ENCODE measurements around the gene PNPT1. TPM values are rescaled to one million over a fixed set of nuclear protein-coding genes. Genes with fewer than 3 reads are reported as not detected.
A peak's percentile ranks its signal among the peaks of the same experiment; 100 is the strongest.
"Not testable (repeated sequence)": the region's sequence is repeated elsewhere in the genome, so short reads cannot be mapped to it uniquely, and the experiment has no call there.

The PNPT1 gene
- total RNA-seq, 1 donor from 2014 or later: 27.5 TPM

DNA sequence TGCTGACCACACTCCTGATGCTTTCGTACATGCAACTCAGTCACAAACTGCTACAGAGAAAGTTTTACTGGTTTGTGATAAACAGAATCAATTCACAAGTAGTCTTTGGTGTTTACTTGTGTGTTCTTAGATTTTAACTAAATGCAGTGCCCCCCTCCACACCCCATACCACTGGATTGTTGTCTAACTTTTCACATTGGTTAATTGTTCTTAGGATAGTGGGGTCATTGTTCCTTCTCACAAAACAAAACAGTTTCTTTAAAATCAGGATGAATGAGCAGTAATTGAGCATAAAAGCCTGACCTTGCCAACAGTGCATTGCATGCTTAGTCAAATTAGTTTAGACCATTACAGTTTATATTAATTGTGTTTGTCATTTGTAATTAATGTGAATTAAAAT, 14.1 kb upstream of the PNPT1 start:
- peaks cover 16% of the 10 kb centered on the region for H3K4me1 Mint-ChIP-seq (ENCODE audit: low read depth)
- H3K27ac Mint-ChIP-seq: peak overlapping the region; percentile 1
- no peaks in the 10 kb centered on the region for H3K36me3 Mint-ChIP-seq (ENCODE audit: insufficient read depth)
- no peaks in the 10 kb centered on the region for H3K27me3 Mint-ChIP-seq
- peaks cover 9% of the 10 kb centered on the region for H3K9me3 Mint-ChIP-seq (ENCODE audit: low read depth)
- H3K4me3 Mint-ChIP-seq (ENCODE audit: low read depth): no peak overlapping the region
- no peak for DNase-seq (ENCODE audit: low spot score, unreplicated experiment)
- TF ChIP-seq, protein P1, sequence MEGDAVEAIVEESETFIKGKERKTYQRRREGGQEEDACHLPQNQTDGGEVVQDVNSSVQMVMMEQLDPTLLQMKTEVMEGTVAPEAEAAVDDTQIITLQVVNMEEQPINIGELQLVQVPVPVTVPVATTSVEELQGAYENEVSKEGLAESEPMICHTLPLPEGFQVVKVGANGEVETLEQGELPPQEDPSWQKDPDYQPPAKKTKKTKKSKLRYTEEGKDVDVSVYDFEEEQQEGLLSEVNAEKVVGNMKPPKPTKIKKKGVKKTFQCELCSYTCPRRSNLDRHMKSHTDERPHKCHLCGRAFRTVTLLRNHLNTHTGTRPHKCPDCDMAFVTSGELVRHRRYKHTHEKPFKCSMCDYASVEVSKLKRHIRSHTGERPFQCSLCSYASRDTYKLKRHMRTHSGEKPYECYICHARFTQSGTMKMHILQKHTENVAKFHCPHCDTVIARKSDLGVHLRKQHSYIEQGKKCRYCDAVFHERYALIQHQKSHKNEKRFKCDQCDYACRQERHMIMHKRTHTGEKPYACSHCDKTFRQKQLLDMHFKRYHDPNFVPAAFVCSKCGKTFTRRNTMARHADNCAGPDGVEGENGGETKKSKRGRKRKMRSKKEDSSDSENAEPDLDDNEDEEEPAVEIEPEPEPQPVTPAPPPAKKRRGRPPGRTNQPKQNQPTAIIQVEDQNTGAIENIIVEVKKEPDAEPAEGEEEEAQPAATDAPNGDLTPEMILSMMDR (IDR thresholded peaks at IDR 0.05; ENCODE audit: unreplicated experiment): no peak

DNA sequence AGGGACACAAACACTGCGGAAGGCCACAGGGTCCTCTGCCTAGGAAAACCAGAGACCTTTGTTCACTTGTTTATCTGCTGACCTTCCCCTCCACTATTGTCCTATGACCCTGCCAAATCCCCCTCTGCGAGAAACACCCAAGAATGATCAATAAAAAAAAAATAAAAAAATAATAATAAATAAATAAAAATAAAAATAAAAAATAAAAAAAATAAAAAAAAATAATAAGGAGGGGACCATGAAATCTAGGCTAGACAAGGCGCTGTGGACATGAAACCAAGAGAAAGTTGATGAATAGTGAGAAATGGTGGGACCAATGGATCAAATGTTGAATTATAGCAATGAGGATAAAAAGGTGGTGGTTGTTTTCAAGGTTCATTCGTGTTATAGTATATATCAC, 12.6 kb upstream of the PNPT1 start:
- not testable (repeated sequence) for H3K4me3 Mint-ChIP-seq (ENCODE audit: low read depth); DNase-seq (ENCODE audit: low spot score, unreplicated experiment); H3K27me3 Mint-ChIP-seq; H3K4me1 Mint-ChIP-seq (ENCODE audit: low read depth); H3K27ac Mint-ChIP-seq; H3K9me3 Mint-ChIP-seq (ENCODE audit: low read depth); H3K36me3 Mint-ChIP-seq (ENCODE audit: insufficient read depth)

DNA sequence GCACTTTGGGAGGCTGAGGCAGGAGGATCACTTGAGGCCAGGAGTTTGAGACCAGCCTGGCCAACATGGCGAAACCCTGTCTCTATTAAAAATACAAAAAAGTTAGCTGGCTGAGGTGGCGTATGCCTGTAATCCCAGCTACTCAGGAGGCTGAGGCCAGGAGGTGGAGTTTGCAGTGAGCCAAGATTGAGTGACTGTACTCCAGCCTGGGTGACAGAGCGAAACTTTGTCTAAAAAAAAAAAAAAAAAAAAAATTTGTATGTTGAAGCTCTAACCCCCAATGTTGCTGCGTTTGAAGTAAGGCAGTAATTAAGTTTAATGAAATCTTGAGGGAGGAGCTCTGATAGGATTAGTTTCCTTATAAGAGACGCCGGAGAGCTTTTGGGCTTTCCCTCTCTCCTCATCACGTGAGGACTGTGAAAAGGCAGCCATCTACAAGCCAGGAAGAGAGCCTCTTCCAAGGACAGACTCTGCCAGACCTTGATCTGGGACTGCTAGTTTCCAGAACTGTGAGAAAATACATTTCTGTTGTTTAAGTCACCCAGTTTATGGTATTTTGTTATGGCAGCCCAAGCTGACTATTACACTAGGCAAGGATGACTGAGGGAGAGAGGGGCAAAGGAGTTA, 11.5 kb upstream of the PNPT1 start:
- H3K27me3 Mint-ChIP-seq: no peaks in the 10 kb centered on the region
- TF ChIP-seq, protein P1 (IDR thresholded peaks at IDR 0.05; ENCODE audit: unreplicated experiment): no peak
- no peak for DNase-seq (ENCODE audit: low spot score, unreplicated experiment)
- H3K9me3 Mint-ChIP-seq (ENCODE audit: low read depth): peaks cover 6% of the 10 kb centered on the region
- H3K36me3 Mint-ChIP-seq (ENCODE audit: insufficient read depth): no peaks in the 10 kb centered on the region
- H3K4me1 Mint-ChIP-seq (ENCODE audit: low read depth): peaks cover 6% of the 10 kb centered on the region
- no peak overlapping the region for H3K4me3 Mint-ChIP-seq (ENCODE audit: low read depth)
- no peak overlapping the region for H3K27ac Mint-ChIP-seq

DNA sequence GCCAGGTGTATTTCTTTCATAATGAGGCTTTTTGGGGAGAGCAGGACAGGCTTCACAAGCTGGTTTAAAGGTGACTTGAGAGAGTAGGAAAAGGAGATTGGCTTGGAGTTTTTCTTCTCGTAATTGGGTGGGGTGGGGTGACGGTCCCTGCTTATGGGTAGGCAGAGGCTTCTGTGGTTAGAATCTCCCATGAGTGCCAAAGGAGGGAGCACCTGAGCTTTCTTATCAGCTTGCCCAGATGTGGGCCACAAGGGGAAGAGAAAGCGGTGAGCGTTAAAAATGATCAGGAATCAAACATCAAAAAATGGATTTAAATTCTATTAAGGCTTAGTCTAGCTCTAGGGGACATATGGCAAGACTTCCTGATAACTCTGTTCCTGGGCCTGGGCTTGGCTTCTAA, 9.7 kb upstream of the PNPT1 start:
- Mint-ChIP-seq H3K36me3 (ENCODE audit: insufficient read depth) (no peaks in the 10 kb centered on the region), H3K27ac (no peak overlapping the region), H3K9me3 (ENCODE audit: low read depth) (no peaks in the 10 kb centered on the region), H3K4me1 (ENCODE audit: low read depth) (peaks cover 10% of the 10 kb centered on the region), H3K27me3 (no peaks in the 10 kb centered on the region), H3K4me3 (ENCODE audit: low read depth) (no peak overlapping the region)
- TF ChIP-seq, protein P1 (IDR thresholded peaks at IDR 0.05; ENCODE audit: unreplicated experiment): no peak
- DNase-seq (ENCODE audit: low spot score, unreplicated experiment): no peak

DNA sequence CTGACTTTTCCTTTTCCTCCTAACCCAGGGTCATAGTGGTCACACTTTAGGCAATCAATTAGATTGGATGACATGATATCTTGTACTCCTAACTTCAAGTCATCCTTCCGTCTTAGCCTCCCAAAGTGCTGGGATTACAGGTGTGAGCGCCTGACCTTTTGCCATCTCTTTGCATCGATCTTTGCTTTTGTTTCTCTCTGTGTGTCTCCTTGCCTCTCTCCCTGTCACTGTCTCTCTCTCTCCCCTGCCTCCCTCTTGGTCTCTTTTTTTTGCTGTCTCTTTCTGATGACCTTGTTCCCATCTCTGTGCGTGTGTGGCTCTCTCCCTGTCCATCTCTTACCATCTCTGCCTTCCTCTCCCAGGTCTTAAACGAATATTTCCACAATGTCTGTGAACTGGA, 904 bp downstream of the PNPT1 start:
- DNase-seq (ENCODE audit: low spot score, unreplicated experiment); H3K27me3 Mint-ChIP-seq; H3K36me3 Mint-ChIP-seq (ENCODE audit: insufficient read depth); H3K4me1 Mint-ChIP-seq (ENCODE audit: low read depth); H3K9me3 Mint-ChIP-seq (ENCODE audit: low read depth): not testable (repeated sequence)
- Mint-ChIP-seq H3K27ac (peak overlapping the region; percentile 90), H3K4me3 (ENCODE audit: low read depth) (peak overlapping the region; percentile 91)

DNA sequence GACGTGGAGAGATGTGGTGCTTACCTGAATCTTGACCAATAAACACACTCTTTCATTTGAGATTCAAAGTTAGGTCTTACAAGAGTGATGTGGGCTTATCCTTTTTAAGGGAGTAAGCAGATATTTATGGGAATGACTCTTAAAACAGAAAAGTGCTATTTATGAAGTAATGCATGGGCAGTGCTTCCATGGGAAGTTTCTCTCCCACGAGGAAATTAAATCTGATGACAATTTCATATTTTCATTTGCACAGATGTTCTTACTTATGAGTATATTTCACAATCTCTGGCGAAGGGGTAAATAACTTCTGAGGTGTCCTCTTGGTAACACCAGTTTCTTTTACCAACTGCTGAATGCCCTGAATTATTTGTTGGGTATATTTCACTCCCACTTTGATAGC, 21.0 kb downstream of the PNPT1 start:
- no peaks in the 10 kb centered on the region for H3K27me3 Mint-ChIP-seq
- no peaks in the 10 kb centered on the region for H3K9me3 Mint-ChIP-seq (ENCODE audit: low read depth)
- H3K4me1 Mint-ChIP-seq (ENCODE audit: low read depth): no peaks in the 10 kb centered on the region
- H3K36me3 Mint-ChIP-seq (ENCODE audit: insufficient read depth): peaks cover 10% of the 10 kb centered on the region
- no peak overlapping the region for H3K4me3 Mint-ChIP-seq (ENCODE audit: low read depth)
- TF ChIP-seq, protein P1 (IDR thresholded peaks at IDR 0.05; ENCODE audit: unreplicated experiment): no peak
- H3K27ac Mint-ChIP-seq: no peak overlapping the region
- DNase-seq (ENCODE audit: low spot score, unreplicated experiment): no peak

Measured in progenitor cell of endocrine pancreas (in vitro differentiated cells).